Pulmonary artery endothelial cell (primary cell): ENCODE data around the gene SLC2A6. TPM values are rescaled to one million over a fixed set of nuclear protein-coding genes. Genes with fewer than 3 reads are reported as not detected.

Experiments used
- DNase-seq: peaks from one replicate; pipeline ENCODE4 v3.0.0-alpha.2; 2011; ENCODE audit warnings: low read depth, low spot score
- total RNA-seq: library from RNA; depleted of rRNA; stranded (reverse); fragments of >200 nt; gene quantifications from 2 replicates; pipeline ENCODE4 v1.2.3, GENCODE V29; 2014

Gene SLC2A6
- total RNA-seq, 1 donor from 2014 or later: 36.0 TPM

- no peak for DNase-seq
Observed at GRCh38 chr9:133440874-133441273, 38.0 kb downstream of the SLC2A6 start.

- DNase-seq: no peak
Observed at GRCh38 chr9:133439337-133439736, 39.6 kb downstream of the SLC2A6 start.

- DNase-seq: no peak
Observed at GRCh38 chr9:133437753-133438531, 41.0 kb downstream of the SLC2A6 start.

- no peak for DNase-seq
Observed at GRCh38 chr9:133436681-133437080, 42.2 kb downstream of the SLC2A6 start.

GRCh38 chr9:133433351-133433843, 45.5 kb downstream of the SLC2A6 start:
- DNase-seq: no peak

- no peak for DNase-seq
Observed at GRCh38 chr9:133430244-133430643, 48.7 kb downstream of the SLC2A6 start.

- DNase-seq: no peak
Observed at GRCh38 chr9:133429641-133430161, 49.2 kb downstream of the SLC2A6 start.

GRCh38 chr9:133429214-133429613, 49.7 kb downstream of the SLC2A6 start:
- no peak for DNase-seq

- DNase-seq: no peak
Observed at GRCh38 chr9:133428617-133429101, 50.2 kb downstream of the SLC2A6 start.

GRCh38 chr9:133427658-133428348, 51.1 kb downstream of the SLC2A6 start:
- DNase-seq: no peak

GRCh38 chr9:133426011-133426410, 52.9 kb downstream of the SLC2A6 start:
- DNase-seq: no peak

- no peak for DNase-seq
Observed at GRCh38 chr9:133425049-133425632, 53.8 kb downstream of the SLC2A6 start.

- no peak for DNase-seq
Observed at GRCh38 chr9:133424187-133424586, 54.7 kb downstream of the SLC2A6 start.

GRCh38 chr9:133423216-133423615, 55.7 kb downstream of the SLC2A6 start:
- no peak for DNase-seq

GRCh38 chr9:133421615-133422542, 57.0 kb downstream of the SLC2A6 start, which contains the start of gene ADAMTS13:
ADAMTS13 (plus strand) TSS chr9:133422367; CDS start chr9:133422444, 77 bp downstream.
- no peak for DNase-seq

Other genes with a start within 250 kb of the SLC2A6 start
- not detected in 2 replicates for gene ABO, start 203.9 kb downstream of the SLC2A6 start, total RNA-seq
- gene SURF6, start 142.9 kb downstream of the SLC2A6 start, total RNA-seq: 12.8 and 13.4 TPM in 2 replicates
- gene MED22, start 131.0 kb downstream of the SLC2A6 start, total RNA-seq: 17.7 and 18.4 TPM in 2 replicates
- 2,356 and 2,883 TPM in 2 replicates for gene RPL7A, start 130.9 kb downstream of the SLC2A6 start, total RNA-seq
- 18.4 and 25.4 TPM in 2 replicates for gene SURF1, start 122.6 kb downstream of the SLC2A6 start, total RNA-seq
- 17.5 and 19.8 TPM in 2 replicates for gene SURF2, start 122.5 kb downstream of the SLC2A6 start, total RNA-seq
- gene SURF4, start 103.0 kb downstream of the SLC2A6 start, total RNA-seq: 525 and 553 TPM in 2 replicates
- gene STKLD1, start 102.7 kb downstream of the SLC2A6 start, total RNA-seq: 0.46 and 0.81 TPM in 2 replicates
- 20.1 and 26.8 TPM in 2 replicates for gene REXO4, start 61.1 kb downstream of the SLC2A6 start, total RNA-seq
- gene ADAMTS13, start 56.7 kb downstream of the SLC2A6 start, total RNA-seq: 0.53 and 0.66 TPM in 2 replicates
- 6.1 and 8.2 TPM in 2 replicates for gene CACFD1, start 19.1 kb downstream of the SLC2A6 start, total RNA-seq
- not detected in 2 replicates for gene MYMK, start 45.9 kb upstream of the SLC2A6 start, total RNA-seq
- gene ADAMTSL2, start 55.6 kb upstream of the SLC2A6 start, total RNA-seq: not detected in 2 replicates
- gene FAM163B, start 130.3 kb upstream of the SLC2A6 start, total RNA-seq: not detected in 2 replicates
- gene DBH, start 157.3 kb upstream of the SLC2A6 start, total RNA-seq: not detected in 2 replicates